ENCODE data around the gene CCR6. TPM values are rescaled to one million over a fixed set of nuclear protein-coding genes. Genes with fewer than 3 reads are reported as not detected.

The CCR6 gene
- total and polyA plus RNA-seq, 10 of the 15 experiments (the other 5 are each of a cell fraction or from before 2014, with no cell fraction given), result 2.2 to 7.6 (median 6.7) TPM

- TF ChIP-seq CHD4 (IDR thresholded peaks at IDR 0.05) (no peak), MXI1 (IDR thresholded peaks at IDR 0.05; ENCODE audit: low read depth, low read length) (no peak), BCL11A (IDR thresholded peaks at IDR 0.05; ENCODE audit: low read depth, low read length) (0 out of 2 replicates have a peak, but pooled peaks have one; percentile 22), JUNB (IDR thresholded peaks at IDR 0.05) (no peak), ESRRA (IDR thresholded peaks at IDR 0.05; ENCODE audit: low read length) (no peak), NFYA (IDR thresholded peaks at IDR 0.05; ENCODE audit: borderline replicate concordance, low read depth, low read length) (no peak), NRF1 (conservative IDR thresholded peaks at IDR 0.05; ENCODE audit: low read depth, low read length) (no peak), ZBTB4 (CRISPR knock-in tag; IDR thresholded peaks at IDR 0.05) (no peak), IKZF2 (IDR thresholded peaks at IDR 0.05) (peak; percentile 89 to 92), ZNF622 (IDR thresholded peaks at IDR 0.05) (no peak), KLF5 (IDR thresholded peaks at IDR 0.05; ENCODE audit: partially characterized antibody) (no peak), CBX3 (IDR thresholded peaks at IDR 0.05; ENCODE audit: borderline replicate concordance, low read depth) (no peak), RAD21 (IDR thresholded peaks at IDR 0.05; ENCODE audit: insufficient read depth, low read depth, low read length) (no peak), RAD51 (IDR thresholded peaks at IDR 0.05) (no peak), NFYB (IDR thresholded peaks at IDR 0.05; ENCODE audit: insufficient read depth, low read depth, low read length) (no peak), PAX8 (IDR thresholded peaks at IDR 0.05) (no peak), ASH2L (IDR thresholded peaks at IDR 0.05; ENCODE audit: borderline replicate concordance, low read depth) (no peak), IKZF1 (conservative IDR thresholded peaks at IDR 0.05) (peak; percentile 96), NR2C1 (IDR thresholded peaks at IDR 0.05) (peak; percentile 54; the same call in 1 of the 2 replicates), SMC3 (IDR thresholded peaks at IDR 0.05; ENCODE audit: borderline replicate concordance, low read length) (no peak; the same call in 1 of the 2 replicates)
- TF ChIP-seq, protein P1, sequence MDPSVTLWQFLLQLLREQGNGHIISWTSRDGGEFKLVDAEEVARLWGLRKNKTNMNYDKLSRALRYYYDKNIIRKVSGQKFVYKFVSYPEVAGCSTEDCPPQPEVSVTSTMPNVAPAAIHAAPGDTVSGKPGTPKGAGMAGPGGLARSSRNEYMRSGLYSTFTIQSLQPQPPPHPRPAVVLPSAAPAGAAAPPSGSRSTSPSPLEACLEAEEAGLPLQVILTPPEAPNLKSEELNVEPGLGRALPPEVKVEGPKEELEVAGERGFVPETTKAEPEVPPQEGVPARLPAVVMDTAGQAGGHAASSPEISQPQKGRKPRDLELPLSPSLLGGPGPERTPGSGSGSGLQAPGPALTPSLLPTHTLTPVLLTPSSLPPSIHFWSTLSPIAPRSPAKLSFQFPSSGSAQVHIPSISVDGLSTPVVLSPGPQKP (IDR thresholded peaks at IDR 0.05; ENCODE audit: low read depth, low read length), result no peak
- TF ChIP-seq, protein P2, sequence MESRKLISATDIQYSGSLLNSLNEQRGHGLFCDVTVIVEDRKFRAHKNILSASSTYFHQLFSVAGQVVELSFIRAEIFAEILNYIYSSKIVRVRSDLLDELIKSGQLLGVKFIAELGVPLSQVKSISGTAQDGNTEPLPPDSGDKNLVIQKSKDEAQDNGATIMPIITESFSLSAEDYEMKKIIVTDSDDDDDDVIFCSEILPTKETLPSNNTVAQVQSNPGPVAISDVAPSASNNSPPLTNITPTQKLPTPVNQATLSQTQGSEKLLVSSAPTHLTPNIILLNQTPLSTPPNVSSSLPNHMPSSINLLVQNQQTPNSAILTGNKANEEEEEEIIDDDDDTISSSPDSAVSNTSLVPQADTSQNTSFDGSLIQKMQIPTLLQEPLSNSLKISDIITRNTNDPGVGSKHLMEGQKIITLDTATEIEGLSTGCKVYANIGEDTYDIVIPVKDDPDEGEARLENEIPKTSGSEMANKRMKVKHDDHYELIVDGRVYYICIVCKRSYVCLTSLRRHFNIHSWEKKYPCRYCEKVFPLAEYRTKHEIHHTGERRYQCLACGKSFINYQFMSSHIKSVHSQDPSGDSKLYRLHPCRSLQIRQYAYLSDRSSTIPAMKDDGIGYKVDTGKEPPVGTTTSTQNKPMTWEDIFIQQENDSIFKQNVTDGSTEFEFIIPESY (IDR thresholded peaks at IDR 0.05), result no peak
- TF ChIP-seq, protein P3, sequence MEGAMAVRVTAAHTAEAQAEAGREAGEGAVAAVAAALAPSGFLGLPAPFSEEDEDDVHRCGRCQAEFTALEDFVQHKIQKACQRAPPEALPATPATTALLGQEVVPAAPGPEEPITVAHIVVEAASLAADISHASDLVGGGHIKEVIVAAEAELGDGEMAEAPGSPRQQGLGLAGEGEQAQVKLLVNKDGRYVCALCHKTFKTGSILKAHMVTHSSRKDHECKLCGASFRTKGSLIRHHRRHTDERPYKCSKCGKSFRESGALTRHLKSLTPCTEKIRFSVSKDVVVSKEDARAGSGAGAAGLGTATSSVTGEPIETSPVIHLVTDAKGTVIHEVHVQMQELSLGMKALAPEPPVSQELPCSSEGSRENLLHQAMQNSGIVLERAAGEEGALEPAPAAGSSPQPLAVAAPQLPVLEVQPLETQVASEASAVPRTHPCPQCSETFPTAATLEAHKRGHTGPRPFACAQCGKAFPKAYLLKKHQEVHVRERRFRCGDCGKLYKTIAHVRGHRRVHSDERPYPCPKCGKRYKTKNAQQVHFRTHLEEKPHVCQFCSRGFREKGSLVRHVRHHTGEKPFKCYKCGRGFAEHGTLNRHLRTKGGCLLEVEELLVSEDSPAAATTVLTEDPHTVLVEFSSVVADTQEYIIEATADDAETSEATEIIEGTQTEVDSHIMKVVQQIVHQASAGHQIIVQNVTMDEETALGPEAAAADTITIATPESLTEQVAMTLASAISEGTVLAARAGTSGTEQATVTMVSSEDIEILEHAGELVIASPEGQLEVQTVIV (IDR thresholded peaks at IDR 0.05; ENCODE audit: borderline replicate concordance, partially characterized antibody), result no peak
These were observed 19.6 kb upstream of the CCR6 start (continued) for GRCh38 chr6:167103041-167103891.

Data from GM12878 (cell line).